ENCODE data around the gene MFGE8. TPM values are rescaled to one million over a fixed set of nuclear protein-coding genes. Genes with fewer than 3 reads are reported as not detected.

MFGE8 gene
- polyA plus RNA-seq, 1 donor (not counting 4 experiments of a cell fraction or from before 2014, with no cell fraction given) = 55.3 TPM

DNA sequence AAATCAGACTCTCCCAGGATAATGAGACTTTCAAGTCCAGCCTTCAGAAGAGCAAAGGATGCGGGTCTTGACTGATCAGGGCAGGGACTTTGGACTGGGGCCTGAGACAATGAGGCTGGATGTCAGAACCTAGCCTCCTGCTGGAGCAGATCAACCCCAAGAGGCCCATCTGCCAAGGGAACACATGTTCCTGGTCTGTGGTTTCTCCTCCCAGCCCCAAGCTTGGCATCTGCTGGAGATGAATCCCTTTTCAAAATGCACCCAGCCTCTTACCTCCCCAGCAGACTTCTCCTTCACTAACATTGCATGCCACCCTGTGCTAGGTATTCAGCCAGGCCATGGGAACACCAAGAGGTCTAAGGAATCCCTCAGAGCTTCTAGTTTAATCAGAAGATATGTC lies 43.7 kb upstream of the MFGE8 start:
- Histone ChIP-seq H3K4me2 (ENCODE audit: control insufficient read depth, extremely low read depth, insufficient read depth, low read depth, low read length) (no peak overlapping the region), H3K9me1 (ENCODE audit: control insufficient read depth, extremely low read depth, insufficient read depth, low read length) (no peaks in the 10 kb centered on the region), H3K27me3 (ENCODE audit: control insufficient read depth, extremely low read depth, insufficient read depth, low read length) (no peaks in the 10 kb centered on the region), H3K4me3 (ENCODE audit: control insufficient read depth in 2 of 3, extremely low read depth in 1 of 3, insufficient read depth in 2 of 3, low read depth in 1 of 3, low read length in 3 of 3) (no peak overlapping the region), H3K79me2 (ENCODE audit: control insufficient read depth, insufficient read depth, low read length) (no peaks in the 10 kb centered on the region), H3K9me3 (ENCODE audit: control insufficient read depth, low read depth, low read length) (no peaks in the 10 kb centered on the region), H3K36me3 (ENCODE audit: control insufficient read depth in 2 of 2, extremely low read depth in 1 of 2, insufficient read depth in 2 of 2, low read length in 2 of 2) (no peaks in the 10 kb centered on the region), H3K27ac (ENCODE audit: control insufficient read depth, insufficient read depth, low read length) (no peak overlapping the region), H4K20me1 (ENCODE audit: control insufficient read depth, extremely low read depth, insufficient read depth, low read length) (no peaks in the 10 kb centered on the region), H3K9ac (ENCODE audit: control insufficient read depth, extremely low read depth, insufficient read depth, low read length) (no peak overlapping the region), H2AFZ (ENCODE audit: control insufficient read depth, low read length) (no peak overlapping the region), H3K4me1 (ENCODE audit: control insufficient read depth, extremely low read depth, insufficient read depth, low read length) (no peaks in the 10 kb centered on the region)
- dilution Hi-C loops (cut with MboI; ENCODE audit: extremely low pct_ligation_motif_present, low sequenced_read_pairs) = no loop called here
- TF ChIP-seq, protein P1, sequence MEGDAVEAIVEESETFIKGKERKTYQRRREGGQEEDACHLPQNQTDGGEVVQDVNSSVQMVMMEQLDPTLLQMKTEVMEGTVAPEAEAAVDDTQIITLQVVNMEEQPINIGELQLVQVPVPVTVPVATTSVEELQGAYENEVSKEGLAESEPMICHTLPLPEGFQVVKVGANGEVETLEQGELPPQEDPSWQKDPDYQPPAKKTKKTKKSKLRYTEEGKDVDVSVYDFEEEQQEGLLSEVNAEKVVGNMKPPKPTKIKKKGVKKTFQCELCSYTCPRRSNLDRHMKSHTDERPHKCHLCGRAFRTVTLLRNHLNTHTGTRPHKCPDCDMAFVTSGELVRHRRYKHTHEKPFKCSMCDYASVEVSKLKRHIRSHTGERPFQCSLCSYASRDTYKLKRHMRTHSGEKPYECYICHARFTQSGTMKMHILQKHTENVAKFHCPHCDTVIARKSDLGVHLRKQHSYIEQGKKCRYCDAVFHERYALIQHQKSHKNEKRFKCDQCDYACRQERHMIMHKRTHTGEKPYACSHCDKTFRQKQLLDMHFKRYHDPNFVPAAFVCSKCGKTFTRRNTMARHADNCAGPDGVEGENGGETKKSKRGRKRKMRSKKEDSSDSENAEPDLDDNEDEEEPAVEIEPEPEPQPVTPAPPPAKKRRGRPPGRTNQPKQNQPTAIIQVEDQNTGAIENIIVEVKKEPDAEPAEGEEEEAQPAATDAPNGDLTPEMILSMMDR (optimal IDR thresholded peaks at IDR 0.05 in 1 of 3, IDR thresholded peaks at IDR 0.05 in 1 of 3, conservative IDR thresholded peaks at IDR 0.05 in 1 of 3; ENCODE audit: extremely low read depth in 1 of 3, insufficient read depth in 2 of 3, low read length in 3 of 3) = no peak
- TF ChIP-seq EZH2 (IDR thresholded peaks at IDR 0.05; ENCODE audit: low read length) = no peak
- no peak for FAIRE-seq
- no peak for DNase-seq (ENCODE audit: low read depth, low spot score)

DNA sequence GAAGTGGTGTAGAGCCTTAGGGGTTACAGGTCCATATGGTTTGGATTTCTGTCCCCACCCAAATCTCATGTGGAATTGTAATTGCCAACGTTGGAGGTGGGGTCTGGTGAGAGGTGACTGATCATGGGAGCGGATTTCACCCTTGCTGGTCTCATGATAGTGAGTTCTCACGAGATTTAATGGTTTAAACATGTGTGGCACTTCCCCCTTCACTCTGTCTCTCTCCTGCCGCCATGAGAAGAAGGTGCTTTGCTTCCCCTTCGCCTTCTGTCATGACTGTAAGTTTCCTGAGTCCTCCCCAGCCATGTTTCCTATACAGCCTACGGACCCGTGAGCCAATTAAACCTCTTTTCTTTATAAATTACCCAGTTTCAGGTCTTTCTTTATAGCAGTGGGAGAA lies 43.1 kb upstream of the MFGE8 start:
- H3K9me1 ChIP-seq (ENCODE audit: control insufficient read depth, extremely low read depth, insufficient read depth, low read length) = no peaks in the 10 kb centered on the region
- no peaks in the 10 kb centered on the region for H3K9me3 ChIP-seq (ENCODE audit: control insufficient read depth, low read depth, low read length)
- no peak overlapping the region for H3K4me2 ChIP-seq (ENCODE audit: control insufficient read depth, extremely low read depth, insufficient read depth, low read depth, low read length)
- H3K4me3 ChIP-seq (ENCODE audit: control insufficient read depth in 2 of 3, extremely low read depth in 1 of 3, insufficient read depth in 2 of 3, low read depth in 1 of 3, low read length in 3 of 3) = no peak overlapping the region
- no peaks in the 10 kb centered on the region for H3K36me3 ChIP-seq (ENCODE audit: control insufficient read depth in 2 of 2, extremely low read depth in 1 of 2, insufficient read depth in 2 of 2, low read length in 2 of 2)
- DNase-seq (ENCODE audit: low read depth, low spot score) = no peak
- H2AFZ ChIP-seq (ENCODE audit: control insufficient read depth, low read length) = no peak overlapping the region
- no peak for TF ChIP-seq EZH2 (IDR thresholded peaks at IDR 0.05; ENCODE audit: low read length)
- TF ChIP-seq, protein P1 (optimal IDR thresholded peaks at IDR 0.05 in 1 of 3, IDR thresholded peaks at IDR 0.05 in 1 of 3, conservative IDR thresholded peaks at IDR 0.05 in 1 of 3; ENCODE audit: extremely low read depth in 1 of 3, insufficient read depth in 2 of 3, low read length in 3 of 3) = no peak
- H3K4me1 ChIP-seq (ENCODE audit: control insufficient read depth, extremely low read depth, insufficient read depth, low read length) = no peaks in the 10 kb centered on the region
- FAIRE-seq = no peak
- H3K27ac ChIP-seq (ENCODE audit: control insufficient read depth, insufficient read depth, low read length) = no peak overlapping the region
- dilution Hi-C loops (cut with MboI; ENCODE audit: extremely low pct_ligation_motif_present, low sequenced_read_pairs) = no loop called here
- H3K27me3 ChIP-seq (ENCODE audit: control insufficient read depth, extremely low read depth, insufficient read depth, low read length) = no peaks in the 10 kb centered on the region
- no peaks in the 10 kb centered on the region for H3K79me2 ChIP-seq (ENCODE audit: control insufficient read depth, insufficient read depth, low read length)
- H4K20me1 ChIP-seq (ENCODE audit: control insufficient read depth, extremely low read depth, insufficient read depth, low read length) = no peaks in the 10 kb centered on the region
- H3K9ac ChIP-seq (ENCODE audit: control insufficient read depth, extremely low read depth, insufficient read depth, low read length) = no peak overlapping the region
